Kidney epithelial cell (primary cell): ENCODE data around the gene SPNS3. TPM values are rescaled to one million over a fixed set of nuclear protein-coding genes. Genes with fewer than 3 reads are reported as not detected.

Experiments
- DNase-seq: peaks from one replicate; pipeline ENCODE4 v3.0.0-alpha.2; 2010; ENCODE audit warnings: low read depth
- H3K27me3 ChIP-seq: 2 replicates; pipeline ENCODE4 v1.6.0; 2011; ENCODE audit warnings: low read length; ENCODE audit not compliant: control insufficient read depth, insufficient read depth
- H3K36me3 ChIP-seq: 2 replicates; pipeline ENCODE4 v1.5.1; 2011; ENCODE audit warnings: low read length; ENCODE audit not compliant: control insufficient read depth, insufficient read depth
- H3K4me3 ChIP-seq: 2 replicates; pipeline ENCODE4 v1.5.1; 2011; ENCODE audit warnings: low read depth, mild to moderate bottlenecking, control low read depth, low read length
- total RNA-seq: library from RNA; depleted of rRNA; stranded (reverse); fragments of >200 nt; gene quantifications from 2 replicates; pipeline ENCODE4 v1.2.3, GENCODE V29; 2015
- TF ChIP-seq, protein P1 (sequence below): IDR thresholded peaks from 2 replicates; pipeline ENCODE4 v1.5.1; 2011; ENCODE audit warnings: mild to moderate bottlenecking, moderate library complexity, low read length, control low read depth, inconsistent platforms; ENCODE audit not compliant: insufficient read depth, poor library complexity, severe bottlenecking

The SPNS3 gene
- total RNA-seq, 1 donor from 2014 or later = 0.58 TPM

DNA sequence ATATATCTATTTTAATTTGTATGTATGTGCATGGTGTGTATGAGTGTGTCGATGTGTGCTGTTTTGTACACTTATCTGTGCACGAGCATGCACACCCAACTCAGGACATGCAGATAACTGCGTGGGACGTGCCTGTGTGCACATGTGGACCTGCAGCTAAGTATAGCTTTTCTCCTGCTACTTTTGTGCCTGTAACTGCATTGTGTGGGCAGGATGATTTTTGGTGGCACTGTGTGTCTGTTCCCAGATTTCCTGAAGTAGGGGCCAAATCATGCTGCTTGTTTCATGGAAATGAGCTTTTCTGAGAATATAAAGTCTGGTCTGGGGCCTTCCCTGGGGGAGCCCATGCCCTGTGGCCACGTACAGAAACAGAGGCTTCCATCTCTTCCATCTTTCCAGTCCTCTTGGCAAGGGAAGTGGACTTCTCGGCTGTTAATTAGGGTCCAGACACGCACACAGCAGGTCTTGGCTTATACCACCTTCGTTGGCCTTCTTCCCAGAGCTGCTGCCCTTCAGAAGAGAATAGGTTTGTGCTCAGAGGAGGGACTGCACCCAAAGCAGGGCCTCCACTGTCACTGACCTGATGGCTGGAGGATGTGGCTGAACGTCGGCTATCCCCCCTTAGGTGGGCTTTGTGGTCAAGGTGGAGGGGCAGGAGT, 30.2 kb downstream of the SPNS3 start:
- TF ChIP-seq, protein P1, sequence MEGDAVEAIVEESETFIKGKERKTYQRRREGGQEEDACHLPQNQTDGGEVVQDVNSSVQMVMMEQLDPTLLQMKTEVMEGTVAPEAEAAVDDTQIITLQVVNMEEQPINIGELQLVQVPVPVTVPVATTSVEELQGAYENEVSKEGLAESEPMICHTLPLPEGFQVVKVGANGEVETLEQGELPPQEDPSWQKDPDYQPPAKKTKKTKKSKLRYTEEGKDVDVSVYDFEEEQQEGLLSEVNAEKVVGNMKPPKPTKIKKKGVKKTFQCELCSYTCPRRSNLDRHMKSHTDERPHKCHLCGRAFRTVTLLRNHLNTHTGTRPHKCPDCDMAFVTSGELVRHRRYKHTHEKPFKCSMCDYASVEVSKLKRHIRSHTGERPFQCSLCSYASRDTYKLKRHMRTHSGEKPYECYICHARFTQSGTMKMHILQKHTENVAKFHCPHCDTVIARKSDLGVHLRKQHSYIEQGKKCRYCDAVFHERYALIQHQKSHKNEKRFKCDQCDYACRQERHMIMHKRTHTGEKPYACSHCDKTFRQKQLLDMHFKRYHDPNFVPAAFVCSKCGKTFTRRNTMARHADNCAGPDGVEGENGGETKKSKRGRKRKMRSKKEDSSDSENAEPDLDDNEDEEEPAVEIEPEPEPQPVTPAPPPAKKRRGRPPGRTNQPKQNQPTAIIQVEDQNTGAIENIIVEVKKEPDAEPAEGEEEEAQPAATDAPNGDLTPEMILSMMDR = no peak
- no peaks in the 10 kb centered on the region for H3K27me3 ChIP-seq
- H3K4me3 ChIP-seq = no peak overlapping the region
- DNase-seq = no peak
- no peaks in the 10 kb centered on the region for H3K36me3 ChIP-seq

- H3K36me3 ChIP-seq = no peaks in the 10 kb centered on the region
- no peak overlapping the region for H3K4me3 ChIP-seq
- H3K27me3 ChIP-seq = no peaks in the 10 kb centered on the region
- TF ChIP-seq, protein P1 = no peak
- DNase-seq = no peak
Measured at GRCh38 chr17:4465786-4466185, 32.0 kb downstream of the SPNS3 start.

GRCh38 chr17:4467287-4467686, 33.5 kb downstream of the SPNS3 start:
- no peaks in the 10 kb centered on the region for H3K36me3 ChIP-seq
- DNase-seq = no peak
- no peaks in the 10 kb centered on the region for H3K27me3 ChIP-seq
- H3K4me3 ChIP-seq = no peak overlapping the region
- TF ChIP-seq, protein P1 = no peak

GRCh38 chr17:4469552-4469951, 35.8 kb downstream of the SPNS3 start:
- H3K4me3 ChIP-seq = no peak overlapping the region
- no peak for DNase-seq
- TF ChIP-seq, protein P1 = no peak
- no peaks in the 10 kb centered on the region for H3K36me3 ChIP-seq
- no peaks in the 10 kb centered on the region for H3K27me3 ChIP-seq

- H3K4me3 ChIP-seq = no peak overlapping the region
- no peak for DNase-seq
- H3K27me3 ChIP-seq = no peaks in the 10 kb centered on the region
- H3K36me3 ChIP-seq = no peaks in the 10 kb centered on the region
- TF ChIP-seq, protein P1 = no peak
Measured at GRCh38 chr17:4472286-4472685, 38.5 kb downstream of the SPNS3 start.

GRCh38 chr17:4474093-4474492, 40.4 kb downstream of the SPNS3 start:
- H3K4me3 ChIP-seq = no peak overlapping the region
- no peaks in the 10 kb centered on the region for H3K27me3 ChIP-seq
- no peaks in the 10 kb centered on the region for H3K36me3 ChIP-seq
- no peak for DNase-seq
- TF ChIP-seq, protein P1 = no peak
